ENCODE measurements around the gene PHACTR1.

DNA sequence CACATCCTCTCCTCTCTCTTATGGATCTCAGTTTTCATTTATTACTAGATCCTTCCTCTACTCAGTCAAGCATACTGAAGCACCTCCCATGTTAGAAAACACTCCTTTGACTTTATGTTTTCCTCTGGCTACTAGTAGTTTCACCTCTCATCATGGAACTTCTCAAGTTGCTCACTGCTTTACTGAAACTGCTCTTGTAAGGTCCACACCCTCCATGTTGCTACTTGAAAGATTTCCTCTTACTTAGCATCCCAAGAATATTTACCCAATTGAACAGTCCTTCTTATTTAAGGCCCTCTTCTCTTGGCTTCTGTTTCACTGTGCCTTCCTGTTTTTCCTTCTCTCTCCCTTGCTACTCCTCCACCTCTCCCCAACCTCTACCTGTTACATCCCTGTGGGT, 381.4 kb downstream of the PHACTR1 start:
- TF ChIP-seq, protein P1, sequence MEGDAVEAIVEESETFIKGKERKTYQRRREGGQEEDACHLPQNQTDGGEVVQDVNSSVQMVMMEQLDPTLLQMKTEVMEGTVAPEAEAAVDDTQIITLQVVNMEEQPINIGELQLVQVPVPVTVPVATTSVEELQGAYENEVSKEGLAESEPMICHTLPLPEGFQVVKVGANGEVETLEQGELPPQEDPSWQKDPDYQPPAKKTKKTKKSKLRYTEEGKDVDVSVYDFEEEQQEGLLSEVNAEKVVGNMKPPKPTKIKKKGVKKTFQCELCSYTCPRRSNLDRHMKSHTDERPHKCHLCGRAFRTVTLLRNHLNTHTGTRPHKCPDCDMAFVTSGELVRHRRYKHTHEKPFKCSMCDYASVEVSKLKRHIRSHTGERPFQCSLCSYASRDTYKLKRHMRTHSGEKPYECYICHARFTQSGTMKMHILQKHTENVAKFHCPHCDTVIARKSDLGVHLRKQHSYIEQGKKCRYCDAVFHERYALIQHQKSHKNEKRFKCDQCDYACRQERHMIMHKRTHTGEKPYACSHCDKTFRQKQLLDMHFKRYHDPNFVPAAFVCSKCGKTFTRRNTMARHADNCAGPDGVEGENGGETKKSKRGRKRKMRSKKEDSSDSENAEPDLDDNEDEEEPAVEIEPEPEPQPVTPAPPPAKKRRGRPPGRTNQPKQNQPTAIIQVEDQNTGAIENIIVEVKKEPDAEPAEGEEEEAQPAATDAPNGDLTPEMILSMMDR (IDR thresholded peaks at IDR 0.05) = no peak
- TF ChIP-seq POLR2A (IDR thresholded peaks at IDR 0.05) (no peak), POLR2AphosphoS5 (IDR thresholded peaks at IDR 0.05) (no peak)

Data from stomach (tissue), 4 donors.